ENCODE measurements around the gene ADCY5. TPM values are rescaled to one million over a fixed set of nuclear protein-coding genes. Genes with fewer than 3 reads are reported as not detected.

Gene ADCY5
- total RNA-seq, 2 donors from 2014 or later, result 12.9 to 69.6 TPM

GRCh38 chr3:123331006-123331405 lies 117.9 kb downstream of the ADCY5 start:
- Histone ChIP-seq H3K4me1 (replicated peaks) (no peaks in the 10 kb centered on the region), H3K27me3 (replicated peaks; ENCODE audit: insufficient read depth) (no peaks in the 10 kb centered on the region), H3K36me3 (no peaks in the 10 kb centered on the region), H3K4me3 (no peak overlapping the region), H3K9me3 (no peaks in the 10 kb centered on the region), H3K27ac (peak overlapping the region; percentile 58 to 69)
- 66% methylated on average over 8 of the region's 8 CpGs for WGBS
- TF ChIP-seq CTCF (IDR thresholded peaks at IDR 0.05) (no peak), POLR2A (IDR thresholded peaks at IDR 0.05) (no peak), POLR2AphosphoS5 (IDR thresholded peaks at IDR 0.05) (peak; percentile 42)
- intact Hi-C loops (cut with DNase I), result loop anchor here (5.0 kb wide), 2 partner anchors 41 to 116 kb away; partner anchors contain the start of gene ADCY5
- DNase-seq (ENCODE audit: low spot score), result no peak

GRCh38 chr3:123330441-123330991 lies 118.4 kb downstream of the ADCY5 start:
- TF ChIP-seq POLR2AphosphoS5 (IDR thresholded peaks at IDR 0.05) (no peak), CTCF (IDR thresholded peaks at IDR 0.05) (no peak), POLR2A (IDR thresholded peaks at IDR 0.05) (no peak)
- 56% methylated on average over 15 of the region's 15 CpGs for WGBS
- Histone ChIP-seq H3K27me3 (replicated peaks; ENCODE audit: insufficient read depth) (no peaks in the 10 kb centered on the region), H3K4me3 (no peak overlapping the region), H3K4me1 (replicated peaks) (no peaks in the 10 kb centered on the region), H3K36me3 (no peaks in the 10 kb centered on the region), H3K27ac (peak overlapping the region; percentile 58 to 69), H3K9me3 (no peaks in the 10 kb centered on the region)
- intact Hi-C loops (cut with DNase I), result loop anchor here (1.0 to 5.0 kb wide), 3 partner anchors 42 to 159 kb away; partner anchors contain the start of gene ADCY5
- DNase-seq (ENCODE audit: low spot score), result no peak

- whole genome bisulfite sequencing, result 41% methylated on average over 10 of the region's 10 CpGs
- H3K27ac ChIP-seq, result peak overlapping the region; percentile 58 to 69
- no peak for DNase-seq (ENCODE audit: low spot score)
Observed at GRCh38 chr3:123329636-123330340, 119.1 kb downstream of the ADCY5 start.

GRCh38 chr3:123328851-123329635 lies 119.8 kb downstream of the ADCY5 start:
- 18% methylated on average over 13 of the region's 13 CpGs for WGBS
- no peaks in the 10 kb centered on the region for H3K27me3 ChIP-seq (replicated peaks; ENCODE audit: insufficient read depth)
- intact Hi-C loops (cut with DNase I), result loop anchor here (5.0 kb wide), 1 partner anchor 228 kb away; no protein-coding TSS in a partner anchor
- TF ChIP-seq POLR2AphosphoS5 (IDR thresholded peaks at IDR 0.05), result no peak
- TF ChIP-seq CTCF (IDR thresholded peaks at IDR 0.05), result peak; percentile 93 to 99 (median 95)
- no peaks in the 10 kb centered on the region for H3K4me1 ChIP-seq (replicated peaks)
- DNase-seq (ENCODE audit: low spot score), result peak; percentile 66
- H3K4me3 ChIP-seq, result no peak overlapping the region
- H3K36me3 ChIP-seq, result no peaks in the 10 kb centered on the region
- H3K9me3 ChIP-seq, result no peaks in the 10 kb centered on the region
- peak overlapping the region in 1 of 2 donors; percentile 69 for H3K27ac ChIP-seq

More at GRCh38 chr3:123329636-123330340, 119.1 kb downstream of the ADCY5 start:
- H3K4me1 ChIP-seq (replicated peaks), result no peaks in the 10 kb centered on the region
- H3K9me3 ChIP-seq, result no peaks in the 10 kb centered on the region
- H3K36me3 ChIP-seq, result no peaks in the 10 kb centered on the region
- TF ChIP-seq POLR2A (IDR thresholded peaks at IDR 0.05), result no peak
- no peak for TF ChIP-seq CTCF (IDR thresholded peaks at IDR 0.05)
- no peak for TF ChIP-seq POLR2AphosphoS5 (IDR thresholded peaks at IDR 0.05)
- intact Hi-C loops (cut with DNase I), result loop anchor here (1.0 to 5.0 kb wide), 4 partner anchors 43 to 228 kb away; partner anchors contain the start of gene ADCY5
- no peak overlapping the region for H3K4me3 ChIP-seq
- no peaks in the 10 kb centered on the region for H3K27me3 ChIP-seq (replicated peaks; ENCODE audit: insufficient read depth)

All from prostate gland (tissue), 2 donors.